ENCODE measurements around the gene MDP1. TPM values are rescaled to one million over a fixed set of nuclear protein-coding genes. Genes with fewer than 3 reads are reported as not detected.

MDP1 gene
- polyA plus RNA-seq, 1 of the 3 experiments (the other 2 are of a cell fraction): 36.7 TPM

DNA sequence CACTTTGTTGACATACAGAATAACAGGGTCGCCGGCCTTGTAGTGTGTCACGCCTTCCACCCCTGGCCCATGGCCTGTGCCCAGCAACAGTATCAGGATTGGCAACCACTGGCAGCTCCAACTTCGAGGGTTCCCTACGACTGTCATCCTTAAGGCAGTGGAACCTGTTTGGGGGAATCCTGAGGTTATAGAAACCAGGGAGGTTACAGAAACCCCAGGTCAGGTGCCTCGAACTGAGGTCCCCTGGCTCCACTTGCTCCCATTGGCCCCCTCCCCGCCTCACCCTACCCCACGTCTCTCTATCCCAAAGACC lies 21.0 kb downstream of the MDP1 start:
- Histone ChIP-seq H3K4me2 (peak overlapping the region; percentile 97), H3K4me3 (ENCODE audit: low read depth in 2 of 2, low read length in 1 of 2) (peak overlapping the region; percentile 84 to 85), H3K36me3 (replicated peaks in 1 of 2; ENCODE audit: control insufficient read depth in 1 of 2, insufficient read depth in 2 of 2, low read length in 1 of 2) (peaks cover 21 to 29% of the 10 kb centered on the region in 2 experiments), H2AFZ (ENCODE audit: low read depth) (peak overlapping the region; percentile 87; the same call in 1 of the 2 replicates), H3K9me2 (no peaks in the 10 kb centered on the region), H3K9me3 (no peaks in the 10 kb centered on the region), H3K27ac (ENCODE audit: low read depth in 2 of 2, low read length in 1 of 2) (peak overlapping the region; percentile 88 to 89), H4K20me1 (ENCODE audit: insufficient read depth) (no peaks in the 10 kb centered on the region), H3K4me1 (ENCODE audit: control insufficient read depth in 1 of 2, insufficient read depth in 2 of 2, low read depth in 1 of 2, low read length in 1 of 2) (peaks cover 11% of the 10 kb centered on the region in 2 experiments; a peak in 2 of 4 replicates), H3K79me2 (ENCODE audit: insufficient read depth) (peaks cover 79% of the 10 kb centered on the region), H3K9ac (peak overlapping the region; percentile 97), H3F3A (replicated peaks; ENCODE audit: insufficient read depth) (peaks cover 3% of the 10 kb centered on the region), H3K27me3 (ENCODE audit: insufficient read depth) (no peaks in the 10 kb centered on the region)
- DNase-seq: no peak
- 35% methylated on average over 5 of the region's 8 CpGs for WGBS (ENCODE audit: low lambda C conversion rate)
- POLR2A ChIA-PET: interaction anchor here (1.1 to 2.4 kb wide), 9 partner anchors 11 to 101 kb away, joined by 3 to 15 read pairs (median 8); partner anchors contain the start of genes CHMP4A, DCAF11, MDP1 and NRL
- CTCF ChIA-PET: interaction anchor here (1.0 to 1.6 kb wide), 5 partner anchors 19 to 86 kb away, joined by 3 to 7 read pairs (median 4); partner anchors contain the start of genes CHMP4A, IRF9 and TINF2
- no peak for TF ChIP-seq NFIC (IDR thresholded peaks at IDR 0.05; ENCODE audit: borderline replicate concordance)
- no peak for TF ChIP-seq RAD21 (IDR thresholded peaks at IDR 0.05; ENCODE audit: low read length)
- TF ChIP-seq EZH2phosphoT487 (IDR thresholded peaks at IDR 0.05; ENCODE audit: borderline replicate concordance, low read depth): no peak
- no peak for TF ChIP-seq FOXM1 (IDR thresholded peaks at IDR 0.05; ENCODE audit: low read depth)
- TF ChIP-seq TCF12 (IDR thresholded peaks at IDR 0.05): no peak
- no peak; the same call in 1 of the 2 replicates for TF ChIP-seq MXI1 (IDR thresholded peaks at IDR 0.05; ENCODE audit: low read depth, low read length)
- TF ChIP-seq PBX3 (IDR thresholded peaks at IDR 0.05): no peak
- no peak for TF ChIP-seq TEAD4 (IDR thresholded peaks at IDR 0.05; ENCODE audit: borderline replicate concordance, insufficient read depth)

DNA sequence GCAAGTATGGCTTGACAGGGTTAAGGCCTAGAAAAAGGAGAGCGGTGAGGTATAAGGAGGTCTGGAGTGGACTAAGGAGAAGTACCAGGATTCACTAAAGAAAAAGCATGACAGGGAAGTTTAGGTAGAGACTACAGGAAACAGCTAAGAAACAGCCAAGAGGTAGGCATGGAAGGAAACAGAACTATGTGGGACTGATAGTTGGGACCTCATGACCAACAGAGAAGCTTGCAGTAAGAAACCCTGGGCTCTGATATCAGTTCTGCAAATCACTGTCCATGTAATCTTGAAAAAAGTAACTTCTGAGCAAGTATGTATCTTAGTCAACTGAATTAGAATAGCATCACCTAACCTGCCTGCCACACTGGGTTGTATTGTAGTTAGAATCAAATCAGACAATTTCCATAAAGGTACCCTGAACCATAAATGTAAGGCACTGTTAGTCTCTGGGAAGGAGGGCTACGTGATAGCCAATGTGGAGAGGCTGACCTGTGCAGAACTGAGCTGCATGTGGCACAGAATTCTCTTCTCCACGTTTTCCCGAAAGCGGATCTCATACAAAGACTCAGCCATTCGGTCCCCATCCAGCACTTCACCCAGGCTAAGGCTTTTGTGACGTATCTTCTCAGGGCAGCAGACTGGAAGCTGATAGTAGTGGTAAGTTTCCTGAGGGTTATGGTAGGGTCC lies 21.5 kb downstream of the MDP1 start:
- H3K36me3 ChIP-seq (replicated peaks in 1 of 2; ENCODE audit: control insufficient read depth in 1 of 2, insufficient read depth in 2 of 2, low read length in 1 of 2): peaks cover 24 to 26% of the 10 kb centered on the region in 2 experiments
- peak overlapping the region; percentile 84 to 85 for H3K4me3 ChIP-seq (ENCODE audit: low read depth in 2 of 2, low read length in 1 of 2)
- peak overlapping the region; percentile 87; the same call in 1 of the 2 replicates for H2AFZ ChIP-seq (ENCODE audit: low read depth)
- peak overlapping the region; percentile 88 to 89; a peak in 3 of 4 replicates for H3K27ac ChIP-seq (ENCODE audit: low read depth in 2 of 2, low read length in 1 of 2)
- no peaks in the 10 kb centered on the region for H4K20me1 ChIP-seq (ENCODE audit: insufficient read depth)
- ChIA-PET CTCF (interaction anchor here (1.0 to 1.6 kb wide), 5 partner anchors 19 to 86 kb away, joined by 3 to 7 read pairs (median 4); partner anchors contain the start of genes CHMP4A, IRF9 and TINF2), POLR2A (interaction anchor here (0.6 to 2.4 kb wide), 3 partner anchors 22 to 48 kb away, joined by 3 to 9 read pairs (median 8); partner anchors contain the start of genes MDP1 and TINF2)
- peak overlapping the region; percentile 97 for H3K4me2 ChIP-seq
- no peak for DNase-seq
- 90% methylated on average over 7 of the region's 7 CpGs for WGBS (ENCODE audit: low lambda C conversion rate)
- no peaks in the 10 kb centered on the region for H3K9me3 ChIP-seq
- H3K4me1 ChIP-seq (ENCODE audit: control insufficient read depth in 1 of 2, insufficient read depth in 2 of 2, low read depth in 1 of 2, low read length in 1 of 2): peaks cover 11 to 15% of the 10 kb centered on the region in 2 experiments; a peak in 3 of 4 replicates
- H3F3A ChIP-seq (replicated peaks; ENCODE audit: insufficient read depth): peaks cover 8% of the 10 kb centered on the region
- H3K9me2 ChIP-seq: no peaks in the 10 kb centered on the region
- peaks cover 74% of the 10 kb centered on the region for H3K79me2 ChIP-seq (ENCODE audit: insufficient read depth)
- peak overlapping the region; percentile 97 for H3K9ac ChIP-seq
- H3K27me3 ChIP-seq (ENCODE audit: insufficient read depth): no peaks in the 10 kb centered on the region
- TF ChIP-seq YY1 (IDR thresholded peaks at IDR 0.05; ENCODE audit: low read depth): no peak
- TF ChIP-seq, protein P1, sequence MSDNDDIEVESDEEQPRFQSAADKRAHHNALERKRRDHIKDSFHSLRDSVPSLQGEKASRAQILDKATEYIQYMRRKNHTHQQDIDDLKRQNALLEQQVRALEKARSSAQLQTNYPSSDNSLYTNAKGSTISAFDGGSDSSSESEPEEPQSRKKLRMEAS (IDR thresholded peaks at IDR 0.05; ENCODE audit: low read depth): no peak
- TF ChIP-seq, protein P2, sequence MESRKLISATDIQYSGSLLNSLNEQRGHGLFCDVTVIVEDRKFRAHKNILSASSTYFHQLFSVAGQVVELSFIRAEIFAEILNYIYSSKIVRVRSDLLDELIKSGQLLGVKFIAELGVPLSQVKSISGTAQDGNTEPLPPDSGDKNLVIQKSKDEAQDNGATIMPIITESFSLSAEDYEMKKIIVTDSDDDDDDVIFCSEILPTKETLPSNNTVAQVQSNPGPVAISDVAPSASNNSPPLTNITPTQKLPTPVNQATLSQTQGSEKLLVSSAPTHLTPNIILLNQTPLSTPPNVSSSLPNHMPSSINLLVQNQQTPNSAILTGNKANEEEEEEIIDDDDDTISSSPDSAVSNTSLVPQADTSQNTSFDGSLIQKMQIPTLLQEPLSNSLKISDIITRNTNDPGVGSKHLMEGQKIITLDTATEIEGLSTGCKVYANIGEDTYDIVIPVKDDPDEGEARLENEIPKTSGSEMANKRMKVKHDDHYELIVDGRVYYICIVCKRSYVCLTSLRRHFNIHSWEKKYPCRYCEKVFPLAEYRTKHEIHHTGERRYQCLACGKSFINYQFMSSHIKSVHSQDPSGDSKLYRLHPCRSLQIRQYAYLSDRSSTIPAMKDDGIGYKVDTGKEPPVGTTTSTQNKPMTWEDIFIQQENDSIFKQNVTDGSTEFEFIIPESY (IDR thresholded peaks at IDR 0.05; ENCODE audit: borderline replicate concordance, low read depth): no peak
- TF ChIP-seq, protein P3, sequence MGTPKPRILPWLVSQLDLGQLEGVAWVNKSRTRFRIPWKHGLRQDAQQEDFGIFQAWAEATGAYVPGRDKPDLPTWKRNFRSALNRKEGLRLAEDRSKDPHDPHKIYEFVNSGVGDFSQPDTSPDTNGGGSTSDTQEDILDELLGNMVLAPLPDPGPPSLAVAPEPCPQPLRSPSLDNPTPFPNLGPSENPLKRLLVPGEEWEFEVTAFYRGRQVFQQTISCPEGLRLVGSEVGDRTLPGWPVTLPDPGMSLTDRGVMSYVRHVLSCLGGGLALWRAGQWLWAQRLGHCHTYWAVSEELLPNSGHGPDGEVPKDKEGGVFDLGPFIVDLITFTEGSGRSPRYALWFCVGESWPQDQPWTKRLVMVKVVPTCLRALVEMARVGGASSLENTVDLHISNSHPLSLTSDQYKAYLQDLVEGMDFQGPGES (IDR thresholded peaks at IDR 0.05; ENCODE audit: low read depth, low read length): no peak
- TF ChIP-seq EZH2phosphoT487 (IDR thresholded peaks at IDR 0.05; ENCODE audit: borderline replicate concordance, low read depth): no peak
- TF ChIP-seq JUND (IDR thresholded peaks at IDR 0.05): no peak
- TF ChIP-seq TEAD4 (IDR thresholded peaks at IDR 0.05; ENCODE audit: borderline replicate concordance, insufficient read depth): no peak
- TF ChIP-seq RAD21 (IDR thresholded peaks at IDR 0.05; ENCODE audit: low read length): no peak
- TF ChIP-seq, protein P4, sequence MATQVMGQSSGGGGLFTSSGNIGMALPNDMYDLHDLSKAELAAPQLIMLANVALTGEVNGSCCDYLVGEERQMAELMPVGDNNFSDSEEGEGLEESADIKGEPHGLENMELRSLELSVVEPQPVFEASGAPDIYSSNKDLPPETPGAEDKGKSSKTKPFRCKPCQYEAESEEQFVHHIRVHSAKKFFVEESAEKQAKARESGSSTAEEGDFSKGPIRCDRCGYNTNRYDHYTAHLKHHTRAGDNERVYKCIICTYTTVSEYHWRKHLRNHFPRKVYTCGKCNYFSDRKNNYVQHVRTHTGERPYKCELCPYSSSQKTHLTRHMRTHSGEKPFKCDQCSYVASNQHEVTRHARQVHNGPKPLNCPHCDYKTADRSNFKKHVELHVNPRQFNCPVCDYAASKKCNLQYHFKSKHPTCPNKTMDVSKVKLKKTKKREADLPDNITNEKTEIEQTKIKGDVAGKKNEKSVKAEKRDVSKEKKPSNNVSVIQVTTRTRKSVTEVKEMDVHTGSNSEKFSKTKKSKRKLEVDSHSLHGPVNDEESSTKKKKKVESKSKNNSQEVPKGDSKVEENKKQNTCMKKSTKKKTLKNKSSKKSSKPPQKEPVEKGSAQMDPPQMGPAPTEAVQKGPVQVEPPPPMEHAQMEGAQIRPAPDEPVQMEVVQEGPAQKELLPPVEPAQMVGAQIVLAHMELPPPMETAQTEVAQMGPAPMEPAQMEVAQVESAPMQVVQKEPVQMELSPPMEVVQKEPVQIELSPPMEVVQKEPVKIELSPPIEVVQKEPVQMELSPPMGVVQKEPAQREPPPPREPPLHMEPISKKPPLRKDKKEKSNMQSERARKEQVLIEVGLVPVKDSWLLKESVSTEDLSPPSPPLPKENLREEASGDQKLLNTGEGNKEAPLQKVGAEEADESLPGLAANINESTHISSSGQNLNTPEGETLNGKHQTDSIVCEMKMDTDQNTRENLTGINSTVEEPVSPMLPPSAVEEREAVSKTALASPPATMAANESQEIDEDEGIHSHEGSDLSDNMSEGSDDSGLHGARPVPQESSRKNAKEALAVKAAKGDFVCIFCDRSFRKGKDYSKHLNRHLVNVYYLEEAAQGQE (IDR thresholded peaks at IDR 0.05; ENCODE audit: low read depth, low read length): no peak
- TF ChIP-seq USF1 (IDR thresholded peaks at IDR 0.05; ENCODE audit: borderline replicate concordance, low read depth): no peak
- TF ChIP-seq GABPA (IDR thresholded peaks at IDR 0.05; ENCODE audit: low read depth): no peak

All from SK-N-SH (cell line).